ENCODE measurements around the gene CCR3.

DNA sequence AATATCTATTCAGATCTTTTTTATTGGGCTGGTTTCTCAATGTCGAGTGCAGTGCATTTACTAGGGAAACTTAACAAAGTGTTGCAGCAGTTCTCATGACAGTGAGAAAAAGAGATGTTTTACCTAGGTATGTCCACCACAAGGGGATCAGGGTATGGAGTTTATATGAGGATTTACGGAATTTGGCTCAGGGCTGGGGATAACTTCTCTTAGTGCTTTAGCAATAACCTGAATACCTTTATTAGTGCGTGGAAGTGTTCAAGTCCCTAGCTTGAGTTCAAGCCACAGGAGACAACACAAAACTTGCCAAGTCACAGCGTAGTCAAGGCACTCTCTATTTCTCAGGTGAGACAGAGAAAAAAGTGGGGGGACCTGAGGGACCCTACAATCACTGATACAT lies 3.9 kb upstream of the CCR3 start:
- no peak for TF ChIP-seq SUZ12 (IDR thresholded peaks at IDR 0.05; ENCODE audit: extremely low read depth, insufficient read depth, insufficient read length)
- no peak for TF ChIP-seq ZNF274 (IDR thresholded peaks at IDR 0.05; ENCODE audit: low read depth, low read length)

Data from NT2/D1 (cell line).